ENCODE measurements around the gene SETD6.

The SETD6 gene

GRCh38 chr16:58541711-58542110 lies 26.4 kb downstream of the SETD6 start:
- Histone ChIP-seq H3K4me1 (ENCODE audit: control insufficient read depth, insufficient read depth, low read length) (no peaks in the 10 kb centered on the region), H3K4me3 (ENCODE audit: low read depth, low read length) (no peak overlapping the region), H3K27ac (ENCODE audit: extremely low read depth, low read depth, low read length) (no peak overlapping the region), H3K36me3 (ENCODE audit: control insufficient read depth in 2 of 2, insufficient read depth in 1 of 2, low read length in 2 of 2) (peaks cover 81 to 98% of the 10 kb centered on the region in 2 experiments), H3K9me3 (ENCODE audit: control insufficient read depth, insufficient read depth, low read depth, low read length) (no peaks in the 10 kb centered on the region)
- CTCF ChIA-PET, result interaction anchor here (0.6 kb wide), 1 partner anchor 31 kb away, joined by 4 read pairs; no protein-coding TSS in a partner anchor
- TF ChIP-seq ZNF157 (tag by site-specific recombination; IDR thresholded peaks at IDR 0.05) (no peak), ZNF292 (tag by site-specific recombination; IDR thresholded peaks at IDR 0.05; ENCODE audit: borderline replicate concordance, low read depth) (no peak), ZNF133 (tag by site-specific recombination; IDR thresholded peaks at IDR 0.05) (no peak), ZNF707 (tag by site-specific recombination; IDR thresholded peaks at IDR 0.05) (no peak), ZNF132 (tag by site-specific recombination; IDR thresholded peaks at IDR 0.05; ENCODE audit: borderline replicate concordance) (no peak), ZNF214 (tag by site-specific recombination; IDR thresholded peaks at IDR 0.05; ENCODE audit: borderline replicate concordance) (no peak)
- POLR2A ChIA-PET, result no interaction called here

- no peak overlapping the region for H3K4me3 ChIP-seq (ENCODE audit: low read depth, low read length)
- POLR2A ChIA-PET, result no interaction called here
- TF ChIP-seq ZSCAN18 (tag by site-specific recombination; IDR thresholded peaks at IDR 0.05), result no peak
- no peak for TF ChIP-seq ZNF114 (tag by site-specific recombination; IDR thresholded peaks at IDR 0.05)
- TF ChIP-seq ZNF324 (tag by site-specific recombination; IDR thresholded peaks at IDR 0.05), result no peak
- no peak for TF ChIP-seq EGR2 (tag by site-specific recombination; IDR thresholded peaks at IDR 0.05; ENCODE audit: low read depth)
- no peak for TF ChIP-seq ZNF558 (tag by site-specific recombination; IDR thresholded peaks at IDR 0.05)
- TF ChIP-seq ZIC2 (tag by site-specific recombination; IDR thresholded peaks at IDR 0.05), result no peak
- no peak for TF ChIP-seq ZNF18 (tag by site-specific recombination; IDR thresholded peaks at IDR 0.05)
- TF ChIP-seq ZNF214 (tag by site-specific recombination; IDR thresholded peaks at IDR 0.05; ENCODE audit: borderline replicate concordance), result no peak
- no peaks in the 10 kb centered on the region for H3K4me1 ChIP-seq (ENCODE audit: control insufficient read depth, insufficient read depth, low read length)
- no peaks in the 10 kb centered on the region for H3K9me3 ChIP-seq (ENCODE audit: control insufficient read depth, insufficient read depth, low read depth, low read length)
- H3K27ac ChIP-seq (ENCODE audit: extremely low read depth, low read depth, low read length), result no peak overlapping the region
- peaks cover 81 to 98% of the 10 kb centered on the region in 2 experiments for H3K36me3 ChIP-seq (ENCODE audit: control insufficient read depth in 2 of 2, insufficient read depth in 1 of 2, low read length in 2 of 2)
- CTCF ChIA-PET, result interaction anchor here (0.6 kb wide), 1 partner anchor 10 kb away, joined by 3 read pairs; no protein-coding TSS in a partner anchor
Measured at GRCh38 chr16:58542291-58542690, 27.0 kb downstream of the SETD6 start.

- H3K4me1 ChIP-seq (ENCODE audit: control insufficient read depth, insufficient read depth, low read length), result no peaks in the 10 kb centered on the region
- CTCF ChIA-PET, result no interaction called here
- no peak overlapping the region for H3K4me3 ChIP-seq (ENCODE audit: low read depth, low read length)
- no peaks in the 10 kb centered on the region for H3K9me3 ChIP-seq (ENCODE audit: control insufficient read depth, insufficient read depth, low read depth, low read length)
- peaks cover 77 to 98% of the 10 kb centered on the region in 2 experiments for H3K36me3 ChIP-seq (ENCODE audit: control insufficient read depth in 2 of 2, insufficient read depth in 1 of 2, low read length in 2 of 2)
- no peak overlapping the region for H3K27ac ChIP-seq (ENCODE audit: extremely low read depth, low read depth, low read length)
- POLR2A ChIA-PET, result no interaction called here
- TF ChIP-seq MZF1 (tag by site-specific recombination; IDR thresholded peaks at IDR 0.05; ENCODE audit: borderline replicate concordance), result no peak
- TF ChIP-seq ZNF362 (tag by site-specific recombination; IDR thresholded peaks at IDR 0.05), result no peak
- no peak for TF ChIP-seq HOXA7 (CRISPR knock-in tag; IDR thresholded peaks at IDR 0.05; ENCODE audit: borderline replicate concordance)
- no peak for TF ChIP-seq GLIS2 (tag by site-specific recombination; IDR thresholded peaks at IDR 0.05)
- no peak for TF ChIP-seq ZNF202 (tag by site-specific recombination; IDR thresholded peaks at IDR 0.05; ENCODE audit: borderline replicate concordance)
- TF ChIP-seq PRDM10 (tag by site-specific recombination; IDR thresholded peaks at IDR 0.05), result no peak
- no peak for TF ChIP-seq ZNF146 (tag by site-specific recombination; IDR thresholded peaks at IDR 0.05)
- no peak for TF ChIP-seq ZSCAN4 (tag by site-specific recombination; IDR thresholded peaks at IDR 0.05)
- no peak for TF ChIP-seq ZNF311 (tag by site-specific recombination; IDR thresholded peaks at IDR 0.05; ENCODE audit: borderline replicate concordance)
Measured at GRCh38 chr16:58543685-58544084, 28.4 kb downstream of the SETD6 start.
